GM23338 (cell line): ENCODE results near the gene TMEM222.

Experiments
- EZH2phosphoT487 ChIP-seq: fragments of 200-600 bp; sonication (generic); IDR thresholded peaks from one replicate; pipeline ENCODE4 v1.8.1; 2018; ENCODE audit warnings: antibody characterized with exemption; ENCODE audit not compliant: unreplicated experiment
- TF ChIP-seq, protein P1 (sequence below), 2 experiments: fragments of 200-600 bp in 1 of 2; sonication (generic) in 1 of 2; conservative IDR thresholded peaks; 2 replicates each; pipeline versions ENCODE4 v1.5.1 to v1.6.1; 2016 to 2017; ENCODE audit warnings: antibody characterized with exemption in 2 of 2, low read depth in 2 of 2, mild to moderate bottlenecking in 2 of 2, moderate library complexity in 1 of 2
- TF ChIP-seq, protein P2 (sequence below): fragments of 250-450 bp; sonication (Bioruptor Pico); IDR thresholded peaks from 2 replicates; pipeline ENCODE4 v1.5.0; 2020; ENCODE audit warnings: mild to moderate bottlenecking, moderate library complexity

- TF ChIP-seq, protein P1, sequence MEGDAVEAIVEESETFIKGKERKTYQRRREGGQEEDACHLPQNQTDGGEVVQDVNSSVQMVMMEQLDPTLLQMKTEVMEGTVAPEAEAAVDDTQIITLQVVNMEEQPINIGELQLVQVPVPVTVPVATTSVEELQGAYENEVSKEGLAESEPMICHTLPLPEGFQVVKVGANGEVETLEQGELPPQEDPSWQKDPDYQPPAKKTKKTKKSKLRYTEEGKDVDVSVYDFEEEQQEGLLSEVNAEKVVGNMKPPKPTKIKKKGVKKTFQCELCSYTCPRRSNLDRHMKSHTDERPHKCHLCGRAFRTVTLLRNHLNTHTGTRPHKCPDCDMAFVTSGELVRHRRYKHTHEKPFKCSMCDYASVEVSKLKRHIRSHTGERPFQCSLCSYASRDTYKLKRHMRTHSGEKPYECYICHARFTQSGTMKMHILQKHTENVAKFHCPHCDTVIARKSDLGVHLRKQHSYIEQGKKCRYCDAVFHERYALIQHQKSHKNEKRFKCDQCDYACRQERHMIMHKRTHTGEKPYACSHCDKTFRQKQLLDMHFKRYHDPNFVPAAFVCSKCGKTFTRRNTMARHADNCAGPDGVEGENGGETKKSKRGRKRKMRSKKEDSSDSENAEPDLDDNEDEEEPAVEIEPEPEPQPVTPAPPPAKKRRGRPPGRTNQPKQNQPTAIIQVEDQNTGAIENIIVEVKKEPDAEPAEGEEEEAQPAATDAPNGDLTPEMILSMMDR (conservative IDR thresholded peaks at IDR 0.05; ENCODE audit: low read depth in 2 of 2), result no peak
- TF ChIP-seq, protein P2, sequence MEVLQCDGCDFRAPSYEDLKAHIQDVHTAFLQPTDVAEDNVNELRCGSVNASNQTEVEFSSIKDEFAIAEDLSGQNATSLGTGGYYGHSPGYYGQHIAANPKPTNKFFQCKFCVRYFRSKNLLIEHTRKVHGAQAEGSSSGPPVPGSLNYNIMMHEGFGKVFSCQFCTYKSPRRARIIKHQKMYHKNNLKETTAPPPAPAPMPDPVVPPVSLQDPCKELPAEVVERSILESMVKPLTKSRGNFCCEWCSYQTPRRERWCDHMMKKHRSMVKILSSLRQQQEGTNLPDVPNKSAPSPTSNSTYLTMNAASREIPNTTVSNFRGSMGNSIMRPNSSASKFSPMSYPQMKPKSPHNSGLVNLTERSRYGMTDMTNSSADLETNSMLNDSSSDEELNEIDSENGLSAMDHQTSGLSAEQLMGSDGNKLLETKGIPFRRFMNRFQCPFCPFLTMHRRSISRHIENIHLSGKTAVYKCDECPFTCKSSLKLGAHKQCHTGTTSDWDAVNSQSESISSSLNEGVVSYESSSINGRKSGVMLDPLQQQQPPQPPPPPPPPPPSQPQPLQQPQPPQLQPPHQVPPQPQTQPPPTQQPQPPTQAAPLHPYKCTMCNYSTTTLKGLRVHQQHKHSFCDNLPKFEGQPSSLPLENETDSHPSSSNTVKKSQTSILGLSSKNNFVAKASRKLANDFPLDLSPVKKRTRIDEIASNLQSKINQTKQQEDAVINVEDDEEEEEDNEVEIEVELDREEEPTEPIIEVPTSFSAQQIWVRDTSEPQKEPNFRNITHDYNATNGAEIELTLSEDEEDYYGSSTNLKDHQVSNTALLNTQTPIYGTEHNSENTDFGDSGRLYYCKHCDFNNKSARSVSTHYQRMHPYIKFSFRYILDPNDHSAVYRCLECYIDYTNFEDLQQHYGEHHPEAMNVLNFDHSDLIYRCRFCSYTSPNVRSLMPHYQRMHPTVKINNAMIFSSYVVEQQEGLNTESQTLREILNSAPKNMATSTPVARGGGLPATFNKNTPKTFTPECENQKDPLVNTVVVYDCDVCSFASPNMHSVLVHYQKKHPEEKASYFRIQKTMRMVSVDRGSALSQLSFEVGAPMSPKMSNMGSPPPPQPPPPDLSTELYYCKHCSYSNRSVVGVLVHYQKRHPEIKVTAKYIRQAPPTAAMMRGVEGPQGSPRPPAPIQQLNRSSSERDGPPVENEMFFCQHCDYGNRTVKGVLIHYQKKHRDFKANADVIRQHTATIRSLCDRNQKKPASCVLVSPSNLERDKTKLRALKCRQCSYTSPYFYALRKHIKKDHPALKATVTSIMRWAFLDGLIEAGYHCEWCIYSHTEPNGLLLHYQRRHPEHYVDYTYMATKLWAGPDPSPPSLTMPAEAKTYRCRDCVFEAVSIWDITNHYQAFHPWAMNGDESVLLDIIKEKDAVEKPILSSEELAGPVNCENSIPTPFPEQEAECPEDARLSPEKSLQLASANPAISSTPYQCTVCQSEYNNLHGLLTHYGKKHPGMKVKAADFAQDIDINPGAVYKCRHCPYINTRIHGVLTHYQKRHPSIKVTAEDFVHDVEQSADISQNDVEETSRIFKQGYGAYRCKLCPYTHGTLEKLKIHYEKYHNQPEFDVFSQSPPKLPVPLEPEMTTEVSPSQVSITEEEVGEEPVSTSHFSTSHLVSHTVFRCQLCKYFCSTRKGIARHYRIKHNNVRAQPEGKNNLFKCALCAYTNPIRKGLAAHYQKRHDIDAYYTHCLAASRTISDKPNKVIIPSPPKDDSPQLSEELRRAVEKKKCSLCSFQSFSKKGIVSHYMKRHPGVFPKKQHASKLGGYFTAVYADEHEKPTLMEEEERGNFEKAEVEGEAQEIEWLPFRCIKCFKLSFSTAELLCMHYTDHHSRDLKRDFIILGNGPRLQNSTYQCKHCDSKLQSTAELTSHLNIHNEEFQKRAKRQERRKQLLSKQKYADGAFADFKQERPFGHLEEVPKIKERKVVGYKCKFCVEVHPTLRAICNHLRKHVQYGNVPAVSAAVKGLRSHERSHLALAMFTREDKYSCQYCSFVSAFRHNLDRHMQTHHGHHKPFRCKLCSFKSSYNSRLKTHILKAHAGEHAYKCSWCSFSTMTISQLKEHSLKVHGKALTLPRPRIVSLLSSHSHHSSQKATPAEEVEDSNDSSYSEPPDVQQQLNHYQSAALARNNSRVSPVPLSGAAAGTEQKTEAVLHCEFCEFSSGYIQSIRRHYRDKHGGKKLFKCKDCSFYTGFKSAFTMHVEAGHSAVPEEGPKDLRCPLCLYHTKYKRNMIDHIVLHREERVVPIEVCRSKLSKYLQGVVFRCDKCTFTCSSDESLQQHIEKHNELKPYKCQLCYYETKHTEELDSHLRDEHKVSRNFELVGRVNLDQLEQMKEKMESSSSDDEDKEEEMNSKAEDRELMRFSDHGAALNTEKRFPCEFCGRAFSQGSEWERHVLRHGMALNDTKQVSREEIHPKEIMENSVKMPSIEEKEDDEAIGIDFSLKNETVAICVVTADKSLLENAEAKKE (CRISPR knock-in tag), result no peak
- no peak for TF ChIP-seq EZH2phosphoT487
Observed at GRCh38 chr1:27361553-27361952, 39.6 kb downstream of the TMEM222 start.
